PC-9 (cell line): ENCODE data around the gene REPS2. TPM values are rescaled to one million over a fixed set of nuclear protein-coding genes. Genes with fewer than 3 reads are reported as not detected.

Experiments used
- BruUV-seq: library from RNA; stranded (reverse); fragments of 400-500 nt; replicated peaks from 2 replicates; lab custom pipeline; 2021; lab: Mats Ljungman, UMichigan
- CTCF ChIA-PET: fragments of 300-600 bp; sonication (Branson Sonifier 250); formaldehyde crosslinking; loops from one replicate; lab custom pipeline; 2022; ENCODE audit warnings: antibody characterized with exemption; lab: Charles Lee
- POLR2A ChIA-PET: fragments of 300-600 bp; sonication (Branson Sonifier 250); formaldehyde crosslinking; loops from one replicate; lab custom pipeline; 2022; ENCODE audit warnings: antibody characterized with exemption; ENCODE audit not compliant: unreplicated experiment; lab: Charles Lee
- DNase-seq, 2 experiments: peaks; one replicate each; pipeline versions ENCODE4 v3.0.0 to v3.0.0-alpha.2; 2015 to 2022; ENCODE audit warnings: mixed read lengths in 1 of 2
- H2AFZ ChIP-seq: fragments of 200-600 bp; sonication (generic); 2 replicates; pipeline ENCODE4 v1.8.1; 2017; ENCODE audit warnings: antibody characterized with exemption
- H3F3A ChIP-seq: fragments of 200-600 bp; sonication (generic); 2 replicates; pipeline ENCODE4 v1.8.1; 2017; ENCODE audit warnings: antibody characterized with exemption, mild to moderate bottlenecking, low read depth; ENCODE audit not compliant: insufficient read depth
- H3K27ac ChIP-seq: fragments of 200-600 bp; sonication (generic); 2 replicates; pipeline ENCODE4 v1.6.1; 2016; ENCODE audit warnings: mixed run types
- H3K27me3 ChIP-seq: fragments of 200-600 bp; sonication (generic); 2 replicates; pipeline ENCODE4 v1.6.1; 2016; ENCODE audit warnings: low read depth, mixed run types; ENCODE audit not compliant: insufficient read depth
- H3K36me3 ChIP-seq: fragments of 200-600 bp; sonication (generic); 2 replicates; pipeline ENCODE4 v1.6.1; 2016; ENCODE audit warnings: low read depth, mixed run types
- H3K4me1 ChIP-seq: fragments of 200-600 bp; sonication (generic); replicated peaks from 2 replicates; pipeline ENCODE4 v1.6.1; 2016; ENCODE audit warnings: mixed run types; ENCODE audit not compliant: insufficient read depth
- H3K4me2 ChIP-seq: fragments of 200-600 bp; sonication (generic); 2 replicates; pipeline ENCODE4 v1.6.1; 2017; ENCODE audit warnings: mixed run types
- H3K4me3 ChIP-seq: fragments of 200-600 bp; sonication (generic); 2 replicates; pipeline ENCODE4 v1.6.1; 2016; ENCODE audit warnings: mixed run types
- H3K79me2 ChIP-seq: fragments of 200-600 bp; sonication (generic); 2 replicates; pipeline ENCODE4 v1.6.1; 2017; ENCODE audit warnings: low read depth, mixed run types
- H3K9me2 ChIP-seq: fragments of 200-600 bp; sonication (generic); 2 replicates; pipeline ENCODE4 v1.8.1; 2017; ENCODE audit warnings: mild to moderate bottlenecking; ENCODE audit not compliant: insufficient read depth
- H3K9me3 ChIP-seq: fragments of 200-600 bp; sonication (generic); 2 replicates; pipeline ENCODE4 v1.8.1; 2016; ENCODE audit warnings: low read depth; ENCODE audit not compliant: insufficient read depth
- H4K20me1 ChIP-seq: fragments of 200-600 bp; sonication (generic); 2 replicates; pipeline ENCODE4 v1.8.1; 2017; ENCODE audit not compliant: insufficient read depth
- CTCF ChIP-seq: fragments of 200-600 bp; sonication (generic); conservative IDR thresholded peaks from 2 replicates; pipeline ENCODE4 v1.6.1; 2017; ENCODE audit warnings: mixed run types, antibody characterized with exemption, mild to moderate bottlenecking, moderate library complexity
- EZH2 ChIP-seq: fragments of 200-600 bp; sonication (generic); IDR thresholded peaks from 2 replicates; pipeline ENCODE4 v1.8.0; 2017; ENCODE audit warnings: antibody characterized with exemption, low read depth
- intact Hi-C: fragments of 100-400 bp; cut with micrococcal nuclease; formaldehyde crosslinking; loops from one replicate; pipeline ENCODE4 v1.10.0; 2022; ENCODE audit not compliant: unreplicated experiment
- total RNA-seq: library from RNA; stranded (reverse); gene quantifications from 2 replicates; pipeline ENCODE4 v1.2.3, GENCODE V29; 2021

Gene REPS2
- total RNA-seq, 1 experiment from 2014 or later = 29.2 TPM

- intact Hi-C loops = loop anchor here (2.0 kb wide), 1 partner anchor 529 kb away; no protein-coding TSS in a partner anchor
- no peak for DNase-seq
- no TSS peak for BruUV-seq
- H4K20me1 ChIP-seq = no peaks in the 10 kb centered on the region
- no peaks in the 10 kb centered on the region for H3K27me3 ChIP-seq
- H3F3A ChIP-seq = no peaks in the 10 kb centered on the region
- no peaks in the 10 kb centered on the region for H3K36me3 ChIP-seq
- ChIA-PET CTCF (no interaction called here), POLR2A (interaction anchor here (0.6 kb wide), 1 partner anchor 390 kb away, joined by 7 read pairs; no protein-coding TSS in a partner anchor)
- no peaks in the 10 kb centered on the region for H3K9me2 ChIP-seq
- no peak overlapping the region for H2AFZ ChIP-seq
- H3K4me2 ChIP-seq = no peak overlapping the region
- H3K79me2 ChIP-seq = no peaks in the 10 kb centered on the region
- H3K4me3 ChIP-seq = no peak overlapping the region
- no peaks in the 10 kb centered on the region for H3K4me1 ChIP-seq
- H3K27ac ChIP-seq = no peak overlapping the region
- H3K9me3 ChIP-seq = peaks cover 5% of the 10 kb centered on the region; the same call in 1 of the 2 replicates
- no peak for TF ChIP-seq CTCF
- TF ChIP-seq EZH2 = no peak
These were observed 215.5 kb downstream of the REPS2 start for GRCh38 chrX:17161991-17162390.

GRCh38 chrX:17164079-17164478 is 217.6 kb downstream of the REPS2 start:
- Histone ChIP-seq H3K4me1 (no peaks in the 10 kb centered on the region), H4K20me1 (no peaks in the 10 kb centered on the region), H3K79me2 (no peaks in the 10 kb centered on the region), H3K9me2 (no peaks in the 10 kb centered on the region), H3K9me3 (peaks cover 5% of the 10 kb centered on the region; the same call in 1 of the 2 replicates), H3K27me3 (no peaks in the 10 kb centered on the region), H3K36me3 (no peaks in the 10 kb centered on the region), H2AFZ (no peak overlapping the region), H3K27ac (no peak overlapping the region), H3K4me3 (no peak overlapping the region), H3F3A (no peaks in the 10 kb centered on the region), H3K4me2 (no peak overlapping the region)
- CTCF ChIA-PET = no interaction called here
- POLR2A ChIA-PET = no interaction called here
- TF ChIP-seq EZH2 (no peak), CTCF (no peak)
- no peak for DNase-seq
- intact Hi-C loops = no loop called here
- no TSS peak for BruUV-seq

- TF ChIP-seq CTCF = no peak
- no peak for TF ChIP-seq EZH2
- no peaks in the 10 kb centered on the region for H3K36me3 ChIP-seq
- H4K20me1 ChIP-seq = no peaks in the 10 kb centered on the region
- DNase-seq = no peak
- no peak overlapping the region for H3K4me3 ChIP-seq
- no peaks in the 10 kb centered on the region for H3K4me1 ChIP-seq
- no peak overlapping the region for H2AFZ ChIP-seq
- no peaks in the 10 kb centered on the region for H3K79me2 ChIP-seq
- no peaks in the 10 kb centered on the region for H3F3A ChIP-seq
- H3K4me2 ChIP-seq = no peak overlapping the region
- ChIA-PET CTCF (no interaction called here), POLR2A (no interaction called here)
- BruUV-seq = no TSS peak
- H3K9me3 ChIP-seq = peaks cover 5% of the 10 kb centered on the region; the same call in 1 of the 2 replicates
- no peaks in the 10 kb centered on the region for H3K27me3 ChIP-seq
- no peak overlapping the region for H3K27ac ChIP-seq
- H3K9me2 ChIP-seq = no peaks in the 10 kb centered on the region
- intact Hi-C loops = no loop called here
These were observed 218.5 kb downstream of the REPS2 start for GRCh38 chrX:17164941-17165340.
